22Rv1 (cell line): ENCODE data around the gene PIK3R1.

Experiments used
- ZFX ChIP-seq: fragments of 450-650 bp; IDR thresholded peaks from 2 replicates; pipeline ENCODE4 v1.6.1; 2017; ENCODE audit warnings: antibody characterized with exemption, borderline replicate concordance
- TF ChIP-seq, protein P1 (sequence below): fragments of 450-650 bp; IDR thresholded peaks from 2 replicates; pipeline ENCODE4 v1.5.1; 2017; ENCODE audit warnings: mild to moderate bottlenecking

DNA sequence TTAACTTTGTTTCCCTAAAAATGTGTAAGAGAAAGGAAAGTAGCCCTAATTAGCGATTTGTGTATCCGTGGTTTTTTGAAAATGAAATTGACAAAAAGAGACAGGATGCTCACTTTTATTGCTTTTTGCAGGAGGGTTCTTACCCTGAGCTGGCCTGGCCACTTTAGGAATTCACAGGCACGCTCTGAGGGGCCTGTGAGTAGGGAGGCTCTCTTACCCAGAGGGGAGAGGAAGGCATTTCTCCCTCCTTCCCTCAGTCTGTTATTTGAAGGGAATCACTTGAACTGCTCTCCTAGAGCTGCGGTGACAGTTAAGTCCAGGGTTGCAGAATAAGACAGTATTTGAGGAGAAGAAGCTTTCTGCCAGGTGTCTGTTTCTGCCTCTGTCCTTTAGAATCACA is 16.7 kb downstream of the PIK3R1 start:
- no peak for TF ChIP-seq ZFX
- TF ChIP-seq, protein P1, sequence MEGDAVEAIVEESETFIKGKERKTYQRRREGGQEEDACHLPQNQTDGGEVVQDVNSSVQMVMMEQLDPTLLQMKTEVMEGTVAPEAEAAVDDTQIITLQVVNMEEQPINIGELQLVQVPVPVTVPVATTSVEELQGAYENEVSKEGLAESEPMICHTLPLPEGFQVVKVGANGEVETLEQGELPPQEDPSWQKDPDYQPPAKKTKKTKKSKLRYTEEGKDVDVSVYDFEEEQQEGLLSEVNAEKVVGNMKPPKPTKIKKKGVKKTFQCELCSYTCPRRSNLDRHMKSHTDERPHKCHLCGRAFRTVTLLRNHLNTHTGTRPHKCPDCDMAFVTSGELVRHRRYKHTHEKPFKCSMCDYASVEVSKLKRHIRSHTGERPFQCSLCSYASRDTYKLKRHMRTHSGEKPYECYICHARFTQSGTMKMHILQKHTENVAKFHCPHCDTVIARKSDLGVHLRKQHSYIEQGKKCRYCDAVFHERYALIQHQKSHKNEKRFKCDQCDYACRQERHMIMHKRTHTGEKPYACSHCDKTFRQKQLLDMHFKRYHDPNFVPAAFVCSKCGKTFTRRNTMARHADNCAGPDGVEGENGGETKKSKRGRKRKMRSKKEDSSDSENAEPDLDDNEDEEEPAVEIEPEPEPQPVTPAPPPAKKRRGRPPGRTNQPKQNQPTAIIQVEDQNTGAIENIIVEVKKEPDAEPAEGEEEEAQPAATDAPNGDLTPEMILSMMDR = no peak
